H9 (cell line): ENCODE results near the gene IL26. TPM values are rescaled to one million over a fixed set of nuclear protein-coding genes. Genes with fewer than 3 reads are reported as not detected.

Experiments used
- DNase-seq: peaks from one replicate; pipeline ENCODE4 v3.0.0-alpha.2; 2017
- H2AFZ ChIP-seq: one replicate; pipeline ENCODE4 v1.6.1; 2013; ENCODE audit warnings: mild to moderate bottlenecking, low read length, control low read depth, moderate library complexity
- H2AK5ac ChIP-seq: 2 replicates; pipeline ENCODE4 v1.6.1; 2013; ENCODE audit warnings: low read length, control low read depth, mixed read lengths; ENCODE audit not compliant: insufficient read length
- H2BK120ac ChIP-seq: one replicate; pipeline ENCODE4 v1.6.1; 2013; ENCODE audit warnings: low read depth, mild to moderate bottlenecking, low read length, control low read depth, inconsistent platforms; ENCODE audit not compliant: poor library complexity, severe bottlenecking
- H2BK12ac ChIP-seq: 2 replicates; pipeline ENCODE4 v1.6.1; 2013; ENCODE audit warnings: low read length, control low read depth, mixed read lengths, low read depth; ENCODE audit not compliant: insufficient read length
- H2BK15ac ChIP-seq: 2 replicates; pipeline ENCODE4 v1.6.1; 2013; ENCODE audit warnings: low read depth, low read length, control low read depth
- H2BK20ac ChIP-seq: one replicate; pipeline ENCODE4 v1.6.1; 2013; ENCODE audit warnings: low read depth, mild to moderate bottlenecking, low read length, control low read depth, inconsistent platforms; ENCODE audit not compliant: poor library complexity, severe bottlenecking
- H2BK5ac ChIP-seq: 2 replicates; pipeline ENCODE4 v1.6.1; 2013; ENCODE audit warnings: low read length, control low read depth, mixed read lengths; ENCODE audit not compliant: insufficient read length
- H3K14ac ChIP-seq: 2 replicates; pipeline ENCODE4 v1.6.1; 2013; ENCODE audit warnings: low read length, control low read depth; ENCODE audit not compliant: insufficient read depth
- H3K18ac ChIP-seq: 2 replicates; pipeline ENCODE4 v1.6.1; 2013; ENCODE audit warnings: low read depth, mild to moderate bottlenecking, mixed read lengths, low read length, control low read depth; ENCODE audit not compliant: insufficient read length
- H3K23ac ChIP-seq: 2 replicates; pipeline ENCODE4 v1.6.1; 2013; ENCODE audit warnings: low read length, control low read depth, mixed read lengths, low read depth; ENCODE audit not compliant: insufficient read length
- H3K23me2 ChIP-seq: 2 replicates; pipeline ENCODE4 v1.6.1; 2013; ENCODE audit warnings: low read depth, mild to moderate bottlenecking, mixed read lengths, low read length, control low read depth; ENCODE audit not compliant: insufficient read length, poor library complexity, severe bottlenecking
- H3K27ac ChIP-seq: 2 replicates; pipeline ENCODE4 v1.5.1; 2013; ENCODE audit warnings: low read length, control low read depth, mixed read lengths, low read depth; ENCODE audit not compliant: insufficient read length
- H3K27me3 ChIP-seq: 2 replicates; pipeline ENCODE4 v1.6.1; 2013; ENCODE audit warnings: low read length, control low read depth, inconsistent platforms; ENCODE audit not compliant: insufficient read depth
- H3K4ac ChIP-seq: 2 replicates; pipeline ENCODE4 v1.6.1; 2013; ENCODE audit warnings: low read depth, mild to moderate bottlenecking, control low read depth, inconsistent platforms, low read length, moderate library complexity
- H3K4me1 ChIP-seq: 2 replicates; pipeline ENCODE4 v1.6.1; 2013; ENCODE audit warnings: low read length, control low read depth, inconsistent platforms; ENCODE audit not compliant: insufficient read depth
- H3K4me2 ChIP-seq: 2 replicates; pipeline ENCODE4 v1.6.1; 2013; ENCODE audit warnings: low read length, control low read depth, mixed read lengths; ENCODE audit not compliant: insufficient read length, insufficient read depth
- H3K56ac ChIP-seq: 2 replicates; pipeline ENCODE4 v1.6.1; 2013; ENCODE audit warnings: low read depth, mild to moderate bottlenecking, mixed read lengths, low read length, control low read depth; ENCODE audit not compliant: insufficient read length
- H3K79me1 ChIP-seq: 2 replicates; pipeline ENCODE4 v1.6.1; 2013; ENCODE audit warnings: low read depth, mild to moderate bottlenecking, moderate library complexity, low read length, control low read depth, inconsistent platforms; ENCODE audit not compliant: insufficient read depth, poor library complexity, severe bottlenecking
- H3K79me2 ChIP-seq: 2 replicates; pipeline ENCODE4 v1.6.1; 2013; ENCODE audit warnings: low read length, control low read depth, inconsistent platforms; ENCODE audit not compliant: insufficient read depth
- H3K9ac ChIP-seq: 2 replicates; pipeline ENCODE4 v1.6.1; 2013; ENCODE audit warnings: low read length, control low read depth, mixed read lengths; ENCODE audit not compliant: insufficient read length; ENCODE audit errors: extremely low read depth
- H3K9me3 ChIP-seq: one replicate; pipeline ENCODE4 v1.6.1; 2013; ENCODE audit warnings: low read depth, low read length, inconsistent platforms; ENCODE audit not compliant: control insufficient read depth
- H3T11ph ChIP-seq: one replicate; pipeline ENCODE4 v1.6.1; 2013; ENCODE audit warnings: mild to moderate bottlenecking, low read length, control low read depth, inconsistent platforms
- H4K20me1 ChIP-seq: one replicate; pipeline ENCODE4 v1.6.1; 2013; ENCODE audit not compliant: control insufficient read depth, insufficient read length, insufficient read depth
- H4K5ac ChIP-seq: 2 replicates; pipeline ENCODE4 v1.6.1; 2013; ENCODE audit warnings: low read depth, mild to moderate bottlenecking, mixed read lengths, low read length, control low read depth; ENCODE audit not compliant: insufficient read length
- H4K8ac ChIP-seq: replicated peaks from 2 replicates; pipeline ENCODE4 v1.6.1; 2013; ENCODE audit warnings: low read length, control low read depth, mixed read lengths, low read depth; ENCODE audit not compliant: insufficient read length
- H4K91ac ChIP-seq: 2 replicates; pipeline ENCODE4 v1.6.1; 2013; ENCODE audit warnings: low read depth, mild to moderate bottlenecking, moderate library complexity, mixed read lengths, low read length, control low read depth; ENCODE audit not compliant: insufficient read length
- H3K27ac Mint-ChIP-seq, 3 experiments: 2 replicates in 2 of 3; 3 replicates in 1 of 3; pipeline ENCODE4 v1.8.0; 2020 to 2021; ENCODE audit warnings: mixed read lengths in 3 of 3, mild to moderate bottlenecking in 1 of 3, moderate library complexity in 1 of 3
- H3K27me3 Mint-ChIP-seq: 2 replicates; pipeline ENCODE4 v1.8.0; 2021; ENCODE audit warnings: low read depth, mild to moderate bottlenecking, moderate library complexity, mixed read lengths
- H3K36me3 Mint-ChIP-seq, 3 experiments: 2 replicates in 2 of 3; 3 replicates in 1 of 3; pipeline ENCODE4 v1.8.0; 2020 to 2021; ENCODE audit warnings: low read depth in 3 of 3, mixed read lengths in 3 of 3; ENCODE audit not compliant: insufficient read depth in 1 of 3
- H3K4me1 Mint-ChIP-seq, 2 experiments: 2 replicates each; pipeline ENCODE4 v1.8.0; 2020; ENCODE audit warnings: mixed read lengths in 2 of 2
- H3K4me3 Mint-ChIP-seq, 2 experiments: 2 replicates in 1 of 2; 3 replicates in 1 of 2; pipeline ENCODE4 v1.8.0; 2020 to 2021; ENCODE audit warnings: mild to moderate bottlenecking in 2 of 2, mixed read lengths in 2 of 2, moderate library complexity in 1 of 2
- H3K9me3 Mint-ChIP-seq, 2 experiments: 2 replicates in 1 of 2; 3 replicates in 1 of 2; pipeline ENCODE4 v1.8.0; 2020; ENCODE audit warnings: mild to moderate bottlenecking in 2 of 2, mixed read lengths in 2 of 2, moderate library complexity in 1 of 2
- total RNA-seq: library from RNA; stranded (reverse); gene quantifications from 2 replicates; pipeline ENCODE4 v1.2.1, GENCODE V29; 2021
- TF ChIP-seq, protein P1 (sequence below): fragments of 200-600 bp; sonication (generic); conservative IDR thresholded peaks from 3 replicates; pipeline ENCODE4 v1.8.0; 2021; ENCODE audit warnings: antibody characterized with exemption, mild to moderate bottlenecking

Gene IL26
- total RNA-seq, 1 experiment from 2014 or later, result not detected

DNA sequence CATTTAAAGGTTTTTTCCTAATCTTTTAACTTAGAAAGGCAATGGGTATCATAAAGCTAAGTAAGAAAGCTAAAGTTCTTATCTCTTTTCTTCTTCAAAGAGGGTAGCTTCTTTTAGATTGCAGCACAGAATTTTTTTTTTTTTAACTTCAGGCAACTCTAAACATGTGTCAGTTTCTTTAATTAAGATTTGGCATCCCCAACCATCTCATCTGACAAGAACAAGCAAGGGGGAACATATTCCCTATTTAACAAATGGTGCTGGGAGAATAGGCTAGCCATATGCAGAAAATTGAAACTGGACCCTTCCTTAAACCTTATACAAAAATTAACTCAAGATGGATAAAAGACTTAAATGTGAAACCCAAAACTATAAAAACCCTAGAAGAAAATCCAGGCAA is 51.8 kb downstream of the IL26 start:
- Mint-ChIP-seq H3K9me3 (peaks cover 0 to 2% of the 10 kb centered on the region in 2 experiments; a peak in 1 of 5 replicates), H3K4me3 (no peak overlapping the region)
- H3K56ac ChIP-seq, result no peak overlapping the region

More for the DNA sequence above, 51.8 kb downstream of the IL26 start:
- Histone ChIP-seq H4K5ac (no peak overlapping the region), H3K79me2 (no peaks in the 10 kb centered on the region), H2BK120ac (no peak overlapping the region), H3T11ph (no peak overlapping the region), H2AK5ac (no peak overlapping the region), H2BK15ac (no peak overlapping the region), H4K20me1 (no peaks in the 10 kb centered on the region), H3K14ac (no peak overlapping the region), H3K4me2 (no peak overlapping the region), H3K27me3 (no peaks in the 10 kb centered on the region), H2AFZ (no peak overlapping the region), H3K79me1 (no peaks in the 10 kb centered on the region), H3K23ac (no peak overlapping the region), H3K23me2 (no peaks in the 10 kb centered on the region), H3K9ac (no peak overlapping the region), H4K8ac (no peak overlapping the region), H3K27ac (no peak overlapping the region), H3K18ac (no peak overlapping the region), H3K9me3 (no peaks in the 10 kb centered on the region), H2BK5ac (no peak overlapping the region), H4K91ac (no peak overlapping the region), H2BK20ac (no peak overlapping the region), H2BK12ac (no peak overlapping the region), H3K4ac (no peak overlapping the region), H3K4me1 (no peaks in the 10 kb centered on the region)
- H3K27me3 Mint-ChIP-seq, result no peaks in the 10 kb centered on the region
- no peak overlapping the region for H3K27ac Mint-ChIP-seq
- H3K4me1 Mint-ChIP-seq, result peaks cover 1 to 5% of the 10 kb centered on the region in 2 experiments
- no peaks in the 10 kb centered on the region; a peak in 1 of 7 replicates for H3K36me3 Mint-ChIP-seq
- TF ChIP-seq, protein P1, sequence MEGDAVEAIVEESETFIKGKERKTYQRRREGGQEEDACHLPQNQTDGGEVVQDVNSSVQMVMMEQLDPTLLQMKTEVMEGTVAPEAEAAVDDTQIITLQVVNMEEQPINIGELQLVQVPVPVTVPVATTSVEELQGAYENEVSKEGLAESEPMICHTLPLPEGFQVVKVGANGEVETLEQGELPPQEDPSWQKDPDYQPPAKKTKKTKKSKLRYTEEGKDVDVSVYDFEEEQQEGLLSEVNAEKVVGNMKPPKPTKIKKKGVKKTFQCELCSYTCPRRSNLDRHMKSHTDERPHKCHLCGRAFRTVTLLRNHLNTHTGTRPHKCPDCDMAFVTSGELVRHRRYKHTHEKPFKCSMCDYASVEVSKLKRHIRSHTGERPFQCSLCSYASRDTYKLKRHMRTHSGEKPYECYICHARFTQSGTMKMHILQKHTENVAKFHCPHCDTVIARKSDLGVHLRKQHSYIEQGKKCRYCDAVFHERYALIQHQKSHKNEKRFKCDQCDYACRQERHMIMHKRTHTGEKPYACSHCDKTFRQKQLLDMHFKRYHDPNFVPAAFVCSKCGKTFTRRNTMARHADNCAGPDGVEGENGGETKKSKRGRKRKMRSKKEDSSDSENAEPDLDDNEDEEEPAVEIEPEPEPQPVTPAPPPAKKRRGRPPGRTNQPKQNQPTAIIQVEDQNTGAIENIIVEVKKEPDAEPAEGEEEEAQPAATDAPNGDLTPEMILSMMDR, result no peak
- no peak for DNase-seq
